Endodermal cell (in vitro differentiated cells): Measurements from ENCODE around the gene POLR1E. TPM values are rescaled to one million over a fixed set of nuclear protein-coding genes. Genes with fewer than 3 reads are reported as not detected.

Experiments
- DNase-seq: peaks from one replicate; pipeline ENCODE4 v3.0.0-alpha.2; 2017
- H3K27ac ChIP-seq: 2 replicates; pipeline ENCODE4 v1.5.1; 2013; ENCODE audit warnings: mild to moderate bottlenecking, low read depth, low read length, moderate library complexity
- H3K27me3 ChIP-seq: 2 replicates; pipeline ENCODE4 v1.6.1; 2013; ENCODE audit warnings: mild to moderate bottlenecking, low read length, moderate library complexity; ENCODE audit not compliant: insufficient read depth, control insufficient read depth, poor library complexity, severe bottlenecking
- H3K36me3 ChIP-seq: 2 replicates; pipeline ENCODE4 v1.7.0; 2013; ENCODE audit warnings: mild to moderate bottlenecking, low read length, moderate library complexity; ENCODE audit not compliant: control insufficient read depth, insufficient read depth
- H3K4me1 ChIP-seq: one replicate; pipeline ENCODE4 v1.7.0; 2013; ENCODE audit warnings: low read length; ENCODE audit not compliant: control insufficient read depth, insufficient read depth
- H3K4me3 ChIP-seq: 2 replicates; pipeline ENCODE4 v1.5.1; 2013; ENCODE audit warnings: mild to moderate bottlenecking, low read length, moderate library complexity
- H3K9ac ChIP-seq: 2 replicates; pipeline ENCODE4 v1.6.1; 2013; ENCODE audit warnings: mild to moderate bottlenecking, low read length, moderate library complexity; ENCODE audit not compliant: poor library complexity, severe bottlenecking; ENCODE audit errors: extremely low read depth
- H3K9me3 ChIP-seq: 2 replicates; pipeline ENCODE4 v1.6.1; 2013; ENCODE audit warnings: mild to moderate bottlenecking, low read length, moderate library complexity; ENCODE audit not compliant: control insufficient read depth
- H3K27ac Mint-ChIP-seq: 2 replicates; pipeline ENCODE4 v1.8.0; 2020; ENCODE audit warnings: mixed read lengths
- H3K27me3 Mint-ChIP-seq: 2 replicates; pipeline ENCODE4 v1.8.0; 2021; ENCODE audit warnings: mild to moderate bottlenecking, mixed read lengths; ENCODE audit not compliant: insufficient read depth
- H3K36me3 Mint-ChIP-seq: 2 replicates; pipeline ENCODE4 v1.8.0; 2020; ENCODE audit warnings: low read depth, mixed read lengths
- H3K4me1 Mint-ChIP-seq: 2 replicates; pipeline ENCODE4 v1.8.0; 2020; ENCODE audit warnings: mixed read lengths
- H3K4me3 Mint-ChIP-seq: 2 replicates; pipeline ENCODE4 v1.8.0; 2020; ENCODE audit warnings: mild to moderate bottlenecking, moderate library complexity, mixed read lengths
- H3K9me3 Mint-ChIP-seq: 2 replicates; pipeline ENCODE4 v1.8.0; 2020; ENCODE audit warnings: mild to moderate bottlenecking, mixed read lengths
- WGBS, 2 experiments: methylation state at CpG; one replicate each; pipeline versions ENCODE4 v1.1.5 to v1.1.7; 2013; ENCODE audit warnings: missing lambda C conversion rate in 2 of 2, mixed read lengths in 1 of 2; ENCODE audit not compliant: insufficient coverage in 1 of 2, insufficient read length in 1 of 2; 5-methylcytosine and 5-hydroxymethylcytosine counted together
- total RNA-seq, 2 donors: library from RNA; stranded (reverse); fragmentation: NEBNext Ultra II Directional in 1 of 2; extraction: Animal tissue kit (Norgen Biotek cat#: 25700) in 1 of 2; gene quantifications; 2 replicates in 1 of 2; 3 replicates in 1 of 2; pipeline ENCODE4 v1.2.1, GENCODE V29; 2021
- TF ChIP-seq, protein P1 (sequence below): fragments of 200-600 bp; sonication (generic); conservative IDR thresholded peaks from 2 replicates; pipeline ENCODE4 v1.5.0; 2021; ENCODE audit warnings: antibody characterized with exemption, mild to moderate bottlenecking

Gene POLR1E
- total RNA-seq, 2 donors from 2014 or later, result 23.5 to 25.2 TPM

GRCh38 chr9:37447111-37447510 is 38.6 kb upstream of the POLR1E start:
- Mint-ChIP-seq H3K27ac (no peak overlapping the region), H3K27me3 (no peaks in the 10 kb centered on the region), H3K9me3 (no peaks in the 10 kb centered on the region), H3K36me3 (peaks cover 45% of the 10 kb centered on the region), H3K4me1 (peaks cover 25% of the 10 kb centered on the region), H3K4me3 (no peak overlapping the region)
- H3K27me3 ChIP-seq, result no peaks in the 10 kb centered on the region
- DNase-seq, result no peak
- H3K9ac ChIP-seq, result no peak overlapping the region
- no peaks in the 10 kb centered on the region for H3K9me3 ChIP-seq
- H3K4me3 ChIP-seq, result no peak overlapping the region
- peaks cover 28% of the 10 kb centered on the region for H3K36me3 ChIP-seq
- TF ChIP-seq, protein P1, sequence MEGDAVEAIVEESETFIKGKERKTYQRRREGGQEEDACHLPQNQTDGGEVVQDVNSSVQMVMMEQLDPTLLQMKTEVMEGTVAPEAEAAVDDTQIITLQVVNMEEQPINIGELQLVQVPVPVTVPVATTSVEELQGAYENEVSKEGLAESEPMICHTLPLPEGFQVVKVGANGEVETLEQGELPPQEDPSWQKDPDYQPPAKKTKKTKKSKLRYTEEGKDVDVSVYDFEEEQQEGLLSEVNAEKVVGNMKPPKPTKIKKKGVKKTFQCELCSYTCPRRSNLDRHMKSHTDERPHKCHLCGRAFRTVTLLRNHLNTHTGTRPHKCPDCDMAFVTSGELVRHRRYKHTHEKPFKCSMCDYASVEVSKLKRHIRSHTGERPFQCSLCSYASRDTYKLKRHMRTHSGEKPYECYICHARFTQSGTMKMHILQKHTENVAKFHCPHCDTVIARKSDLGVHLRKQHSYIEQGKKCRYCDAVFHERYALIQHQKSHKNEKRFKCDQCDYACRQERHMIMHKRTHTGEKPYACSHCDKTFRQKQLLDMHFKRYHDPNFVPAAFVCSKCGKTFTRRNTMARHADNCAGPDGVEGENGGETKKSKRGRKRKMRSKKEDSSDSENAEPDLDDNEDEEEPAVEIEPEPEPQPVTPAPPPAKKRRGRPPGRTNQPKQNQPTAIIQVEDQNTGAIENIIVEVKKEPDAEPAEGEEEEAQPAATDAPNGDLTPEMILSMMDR, result no peak
- H3K27ac ChIP-seq, result no peak overlapping the region
- peaks cover 2% of the 10 kb centered on the region for H3K4me1 ChIP-seq

GRCh38 chr9:37449862-37450632 is 35.7 kb upstream of the POLR1E start:
- peaks cover 2% of the 10 kb centered on the region for H3K9me3 ChIP-seq
- H3K27ac ChIP-seq, result peak overlapping the region; percentile 75
- Mint-ChIP-seq H3K27me3 (no peaks in the 10 kb centered on the region), H3K27ac (peak overlapping the region; percentile 80), H3K4me3 (no peak overlapping the region), H3K36me3 (peaks cover 30% of the 10 kb centered on the region), H3K4me1 (peaks cover 21% of the 10 kb centered on the region), H3K9me3 (peaks cover 3% of the 10 kb centered on the region)
- H3K4me1 ChIP-seq, result peaks cover 2% of the 10 kb centered on the region
- peak; percentile 57 for DNase-seq
- H3K9ac ChIP-seq, result no peak overlapping the region
- TF ChIP-seq, protein P1, result no peak
- peaks cover 12% of the 10 kb centered on the region for H3K36me3 ChIP-seq
- H3K4me3 ChIP-seq, result no peak overlapping the region
- 83 to 86% methylated on average over 9 to 12 of the region's 12 CpGs for WGBS, 2 experiments
- H3K27me3 ChIP-seq, result no peaks in the 10 kb centered on the region

DNA sequence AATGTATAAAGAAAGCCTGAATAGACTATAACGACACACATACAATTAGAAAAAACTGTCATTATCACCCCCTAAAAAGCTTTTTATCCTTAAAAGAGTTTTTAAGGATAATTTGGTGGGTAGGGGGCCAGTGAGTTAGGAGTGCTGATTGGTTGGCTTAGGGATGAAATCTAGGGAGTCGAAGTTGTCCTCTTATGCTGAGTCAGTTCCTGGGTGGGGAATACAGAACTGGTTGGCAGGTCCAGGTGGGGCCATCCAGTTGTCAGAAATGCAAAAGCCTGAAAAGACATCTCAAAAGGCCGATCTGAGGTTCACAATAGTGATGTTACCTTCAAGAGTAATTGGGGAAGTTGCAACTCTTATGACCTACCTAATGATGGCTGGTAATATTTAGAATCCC is 34.1 kb upstream of the POLR1E start:
- TF ChIP-seq, protein P1, result no peak
- H3K27me3 Mint-ChIP-seq, result no peaks in the 10 kb centered on the region
- H3K4me1 Mint-ChIP-seq, result peaks cover 18% of the 10 kb centered on the region

More for the DNA sequence above, 34.1 kb upstream of the POLR1E start:
- H3K27me3 ChIP-seq, result no peaks in the 10 kb centered on the region
- WGBS, 2 experiments, result 92 to 98% methylated on average over 2 of the region's 3 CpGs
- H3K36me3 ChIP-seq, result peaks cover 17% of the 10 kb centered on the region
- Mint-ChIP-seq H3K36me3 (peaks cover 36% of the 10 kb centered on the region), H3K27ac (no peak overlapping the region), H3K9me3 (peaks cover 13% of the 10 kb centered on the region), H3K4me3 (no peak overlapping the region)
- H3K27ac ChIP-seq, result no peak overlapping the region
- H3K9ac ChIP-seq, result no peak overlapping the region
- no peak for DNase-seq
- no peak overlapping the region for H3K4me3 ChIP-seq
- peaks cover 13% of the 10 kb centered on the region for H3K9me3 ChIP-seq
- peaks cover 2% of the 10 kb centered on the region for H3K4me1 ChIP-seq
